Epidermal melanocyte (primary cell): Measurements from ENCODE around the gene SASH1.

Source experiments
- DNase-seq: peaks from one replicate; pipeline ENCODE4 v3.0.0; 2011; ENCODE audit warnings: low spot score; ENCODE audit not compliant: insufficient read length

The SASH1 gene

DNA sequence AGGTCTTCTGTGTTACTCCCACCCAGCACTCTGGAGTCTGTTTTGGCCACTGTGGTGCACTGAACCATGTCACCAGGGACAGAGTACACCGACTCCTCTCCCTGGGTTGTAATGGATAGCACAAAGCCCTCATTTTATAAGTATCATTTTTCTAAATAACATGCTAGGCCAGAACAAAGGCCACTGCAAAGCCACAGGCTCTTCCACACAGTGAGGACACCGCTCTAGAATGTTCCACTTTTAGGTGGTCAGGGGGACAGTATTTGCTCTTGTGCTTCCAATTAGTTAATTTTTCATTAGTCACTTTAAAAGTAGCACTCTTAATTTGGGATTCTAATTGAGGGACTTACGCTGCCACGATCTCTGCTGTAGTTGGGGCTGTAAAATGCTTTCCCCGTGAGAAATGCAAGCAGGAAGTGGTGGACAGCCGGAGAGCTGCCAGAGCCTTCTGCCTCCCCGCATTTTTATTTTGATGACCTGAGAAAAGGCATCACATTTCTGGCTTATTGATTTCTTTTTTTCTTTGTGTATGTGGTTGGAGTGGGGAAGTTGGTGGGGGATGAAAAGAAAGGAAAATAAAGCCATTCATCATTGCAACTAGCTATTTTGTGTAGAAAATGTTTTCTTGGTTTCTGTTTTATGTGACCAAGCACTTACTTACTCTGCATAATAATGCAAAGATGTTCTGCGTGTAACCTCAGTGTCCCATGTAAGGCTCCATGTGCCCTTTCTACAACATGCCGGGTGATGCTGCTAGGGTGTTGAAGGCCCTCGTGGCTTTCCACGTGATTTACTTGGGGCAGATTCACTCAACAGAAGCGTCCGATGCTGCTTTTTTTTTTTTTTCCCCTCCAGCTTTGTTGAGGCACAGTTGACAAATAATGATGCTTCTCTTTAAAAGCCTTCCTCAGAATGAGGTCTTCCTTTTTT lies 195.9 kb downstream of the SASH1 start:
- peak; percentile 80 for DNase-seq

DNA sequence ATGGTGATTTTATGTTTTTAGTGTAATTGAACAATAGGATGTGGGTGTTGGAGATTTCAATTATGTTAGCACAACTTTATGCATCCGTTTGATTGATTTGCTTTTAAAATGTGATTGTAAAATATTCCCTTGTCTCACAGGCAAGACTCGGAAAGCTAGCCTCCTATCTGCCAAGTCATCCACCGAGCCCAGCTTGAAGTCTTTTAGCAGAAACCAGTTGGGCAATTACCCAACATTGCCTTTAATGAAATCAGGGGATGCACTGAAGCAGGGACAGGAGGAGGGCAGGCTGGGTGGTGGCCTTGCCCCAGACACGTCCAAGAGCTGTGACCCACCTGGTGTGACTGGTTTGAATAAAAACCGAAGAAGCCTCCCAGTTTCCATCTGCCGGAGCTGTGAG lies 200.9 kb downstream of the SASH1 start:
- DNase-seq: no peak

DNA sequence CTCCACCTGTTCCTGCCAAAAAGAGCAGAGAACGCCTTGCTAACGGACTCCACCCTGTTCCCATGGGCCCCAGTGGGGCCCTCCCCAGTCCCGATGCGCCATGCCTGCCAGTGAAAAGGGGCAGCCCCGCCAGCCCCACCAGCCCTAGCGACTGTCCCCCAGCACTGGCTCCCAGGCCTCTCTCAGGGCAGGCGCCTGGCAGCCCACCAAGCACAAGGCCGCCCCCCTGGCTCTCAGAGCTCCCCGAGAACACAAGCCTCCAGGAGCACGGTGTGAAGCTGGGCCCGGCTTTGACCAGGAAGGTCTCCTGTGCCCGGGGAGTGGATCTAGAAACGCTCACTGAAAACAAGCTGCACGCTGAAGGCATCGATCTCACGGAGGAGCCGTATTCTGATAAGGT lies 201.8 kb downstream of the SASH1 start:
- DNase-seq: no peak

DNA sequence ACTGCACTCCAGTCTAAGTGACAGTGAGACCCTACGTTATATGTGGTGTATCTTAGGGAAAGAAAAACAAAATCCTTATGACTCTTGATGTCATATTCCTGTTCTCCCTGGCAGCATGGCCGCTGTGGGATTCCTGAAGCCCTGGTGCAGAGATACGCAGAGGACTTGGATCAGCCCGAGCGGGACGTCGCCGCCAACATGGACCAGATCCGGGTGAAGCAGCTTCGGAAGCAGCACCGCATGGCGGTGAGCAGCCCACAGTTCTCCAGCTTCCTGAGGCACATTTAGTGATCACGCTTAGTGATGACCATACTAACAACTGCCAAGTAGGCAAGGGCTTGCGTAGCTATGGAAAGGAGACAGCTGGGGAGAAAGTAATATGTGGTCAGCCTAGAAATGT lies 203.3 kb downstream of the SASH1 start:
- no peak for DNase-seq

DNA sequence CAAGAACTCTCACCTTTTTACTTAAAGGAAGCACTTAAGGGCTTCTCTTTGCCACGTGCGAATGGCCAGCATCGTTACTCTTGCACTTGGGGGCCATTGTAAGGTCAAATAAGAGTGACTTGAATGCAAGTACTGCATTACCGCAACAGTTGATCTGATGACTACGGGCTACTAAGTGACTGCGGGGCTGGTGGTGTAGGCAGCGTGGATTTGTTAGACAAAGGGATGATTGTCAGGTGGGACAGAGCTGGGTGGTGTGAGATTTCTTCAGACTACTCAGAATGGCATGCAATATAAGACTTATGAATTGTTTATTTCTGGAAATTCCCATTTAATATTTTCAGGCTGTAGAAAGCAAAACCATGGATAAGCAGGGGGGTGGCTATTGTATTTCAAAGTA lies 204.5 kb downstream of the SASH1 start:
- no peak for DNase-seq

DNA sequence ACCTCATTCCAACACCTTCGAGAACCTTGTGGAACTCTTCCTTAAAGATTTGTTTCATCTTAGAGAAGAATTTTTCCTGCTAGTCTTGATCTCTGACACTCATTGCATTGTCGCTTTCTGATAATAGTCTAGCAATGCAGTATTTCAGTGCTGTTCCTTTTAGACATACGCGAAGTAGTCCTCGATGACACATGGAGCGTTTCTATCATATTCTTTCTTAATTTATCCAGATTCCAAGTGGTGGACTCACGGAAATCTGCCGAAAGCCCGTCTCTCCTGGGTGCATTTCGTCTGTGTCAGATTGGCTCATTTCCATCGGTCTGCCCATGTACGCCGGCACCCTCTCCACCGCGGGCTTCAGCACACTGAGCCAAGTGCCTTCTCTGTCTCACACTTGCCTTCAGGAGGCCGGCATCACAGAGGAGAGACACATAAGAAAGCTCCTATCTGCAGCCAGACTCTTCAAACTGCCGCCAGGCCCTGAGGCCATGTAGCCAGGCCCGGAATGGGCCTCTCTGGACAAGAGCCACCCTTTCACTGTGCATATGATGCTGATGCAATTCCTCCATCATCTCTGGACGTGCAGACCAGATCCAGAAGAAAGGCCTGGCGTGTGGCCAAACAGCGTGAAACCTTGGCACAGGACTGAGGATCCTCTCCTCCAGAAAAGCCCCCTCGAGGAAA lies 205.6 kb downstream of the SASH1 start:
- DNase-seq: peak; percentile 70

DNA sequence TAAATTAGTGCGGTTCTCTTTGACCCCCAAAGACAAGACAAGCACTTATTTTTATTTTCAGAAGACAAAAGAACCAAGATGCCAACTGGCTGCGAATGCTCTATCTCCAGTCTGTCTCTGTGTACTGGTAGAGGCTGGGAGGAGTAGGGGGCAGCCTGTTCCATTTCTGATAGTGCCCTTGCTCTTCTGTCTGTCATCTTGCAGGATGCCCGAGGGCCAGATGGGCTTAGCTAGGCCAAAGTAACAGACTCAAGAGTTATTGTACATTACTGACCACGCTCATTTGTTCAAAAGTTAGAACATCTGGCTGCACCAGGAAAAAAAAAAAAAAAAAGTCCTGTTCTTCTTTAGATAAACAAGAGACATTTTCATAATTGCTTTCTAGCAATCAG lies 206.1 kb downstream of the SASH1 start:
- peak; percentile 26 for DNase-seq

DNA sequence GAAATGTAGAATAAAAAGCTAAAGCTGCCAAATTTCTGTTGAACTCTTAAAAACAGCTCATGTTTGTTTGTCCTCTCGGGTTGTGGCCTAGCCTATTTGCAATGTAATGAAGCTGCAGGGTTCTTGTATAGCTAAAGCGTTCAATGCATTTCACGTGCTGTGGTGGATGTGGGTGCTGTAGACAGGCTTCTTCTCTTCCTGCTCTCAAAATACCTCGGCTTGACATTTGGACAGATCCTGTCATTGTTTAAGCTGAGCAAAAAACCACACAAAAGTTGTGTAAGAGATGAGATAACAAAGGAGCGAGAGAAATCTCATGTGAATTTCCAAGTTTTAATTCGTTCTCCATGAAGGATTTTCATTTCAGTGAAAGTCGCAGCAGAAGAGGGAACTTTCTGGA lies 207.9 kb downstream of the SASH1 start:
- no peak for DNase-seq

DNA sequence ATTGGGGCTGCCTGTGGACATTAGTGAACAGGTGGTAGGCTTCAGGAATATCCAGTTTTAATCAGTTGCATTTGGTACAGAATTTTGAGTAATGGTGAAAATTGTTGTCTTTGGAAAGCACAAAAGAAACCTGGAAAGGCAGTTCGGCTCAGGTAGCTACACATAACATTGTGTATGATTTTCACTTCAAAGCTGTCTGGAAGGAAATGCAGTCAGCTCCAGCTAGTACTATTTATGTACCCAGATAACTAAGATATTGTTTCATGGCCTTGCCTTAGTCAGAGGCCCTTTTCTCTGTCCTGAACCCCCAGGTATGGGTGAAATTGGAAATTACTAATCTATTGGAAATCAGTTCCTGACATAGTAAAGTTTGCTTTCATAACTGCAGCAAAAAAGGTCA lies 208.6 kb downstream of the SASH1 start:
- DNase-seq: no peak

DNA sequence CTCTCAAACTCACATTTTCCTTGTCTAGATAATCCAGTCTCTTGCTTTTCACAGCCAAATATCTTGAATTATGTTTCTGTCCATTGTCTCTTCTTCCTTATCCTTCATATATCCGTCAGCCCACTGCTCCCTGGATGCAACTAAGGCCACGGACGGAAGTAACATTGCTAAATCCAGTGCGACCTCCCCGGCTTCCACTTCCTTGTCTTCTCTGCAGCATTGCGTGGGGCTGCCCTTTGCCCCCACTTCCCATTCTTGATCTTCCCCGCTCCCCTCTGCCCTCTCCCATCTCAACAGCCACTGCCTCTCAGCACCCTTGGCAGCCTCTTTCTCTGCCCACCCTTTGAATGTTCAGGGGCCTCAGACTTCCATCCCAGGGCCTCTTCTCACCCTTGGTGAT lies 213.8 kb downstream of the SASH1 start:
- no peak for DNase-seq

DNA sequence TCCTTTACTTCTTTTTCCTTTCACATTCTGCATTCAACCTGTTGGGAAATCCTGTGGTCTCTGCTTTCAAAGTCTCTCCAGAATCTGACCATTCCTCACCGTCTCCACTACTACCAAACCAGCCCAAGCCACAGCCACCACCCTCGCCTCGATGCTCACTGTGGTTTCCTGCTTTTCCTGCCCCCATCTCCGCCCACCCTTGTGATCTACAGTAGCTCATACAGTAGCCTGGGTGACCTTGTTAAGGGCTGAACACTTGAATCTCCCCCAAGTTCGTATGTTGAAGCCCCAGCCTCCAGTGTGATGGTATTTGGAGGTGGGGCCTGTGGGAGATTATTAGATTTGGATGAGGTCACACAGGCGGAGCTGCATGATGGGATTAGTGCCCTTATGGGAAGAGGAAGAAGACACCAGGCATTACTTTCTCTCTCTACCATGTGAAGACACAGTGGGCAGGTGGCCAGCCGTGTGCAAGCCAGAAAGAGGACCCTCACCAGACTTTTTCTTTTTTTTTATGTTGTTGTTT lies 215.2 kb downstream of the SASH1 start:
- no peak for DNase-seq

DNA sequence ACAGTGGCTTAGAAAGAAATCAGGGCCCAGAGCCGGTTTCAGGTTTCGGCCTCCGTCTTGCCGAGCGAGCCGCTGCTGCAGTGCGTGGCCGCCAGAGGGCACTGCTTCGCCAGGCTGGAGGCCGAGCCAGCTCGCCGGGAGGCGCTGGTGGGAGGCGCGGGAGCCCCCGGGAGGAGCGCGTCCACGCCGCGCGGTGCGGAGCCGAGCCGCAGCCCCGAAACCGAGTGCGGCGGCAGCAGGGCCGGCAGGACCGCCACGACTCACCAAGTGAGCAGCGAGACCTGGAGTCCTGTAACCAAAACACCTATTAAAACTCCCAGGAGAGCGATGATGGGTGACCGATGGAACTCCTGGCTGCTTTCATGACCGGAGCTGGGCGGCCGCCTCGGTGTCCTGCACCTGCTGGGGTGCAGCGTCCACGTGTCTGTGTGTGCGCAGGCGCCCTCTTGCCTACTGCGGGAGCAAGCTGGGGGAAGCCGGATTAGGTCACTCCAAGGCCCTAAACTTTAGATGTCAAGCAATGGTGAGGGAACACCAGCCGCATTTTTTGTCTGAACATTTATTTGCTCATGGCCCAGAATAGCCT lies 217.3 kb downstream of the SASH1 start:
- DNase-seq: peak; percentile 40

DNA sequence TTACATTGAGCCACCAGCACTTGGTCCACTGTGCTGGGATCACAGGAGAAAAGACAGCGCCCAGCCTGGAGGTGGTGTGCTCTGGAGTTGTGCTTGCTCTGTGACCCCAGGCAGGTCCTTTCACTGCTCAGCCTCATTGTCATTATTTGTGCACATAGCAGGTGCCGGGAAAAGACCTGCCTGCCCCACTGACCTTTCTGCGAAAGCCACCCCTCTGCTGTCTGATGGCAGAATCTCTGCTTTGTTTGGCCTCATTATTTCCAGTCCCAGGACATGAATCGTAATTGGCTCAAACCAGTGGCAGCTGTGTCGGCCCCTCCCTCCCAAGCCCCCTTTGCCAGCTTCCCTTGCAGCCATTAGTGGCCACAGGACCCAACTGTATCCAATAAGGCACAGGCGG lies 219.0 kb downstream of the SASH1 start:
- DNase-seq: no peak

DNA sequence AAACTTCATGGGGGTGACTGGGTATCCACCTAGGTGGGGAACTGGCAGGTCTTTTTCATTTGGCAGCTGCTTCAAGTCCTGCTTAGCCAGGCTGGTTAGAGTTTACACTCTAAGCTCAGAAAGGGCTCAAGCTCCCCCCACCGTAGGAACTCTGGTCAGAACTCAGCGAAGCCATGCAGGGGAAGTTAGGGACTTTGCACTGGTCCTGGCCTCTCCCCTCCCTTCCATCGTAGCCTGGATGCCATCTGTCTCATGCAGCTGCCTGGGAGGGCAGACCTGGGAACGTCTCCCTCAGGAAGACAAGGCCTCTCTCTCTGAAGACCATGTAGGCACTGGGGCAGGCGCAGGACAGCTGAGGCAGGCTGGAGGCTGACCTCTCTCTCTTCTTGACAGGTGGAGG lies 220.4 kb downstream of the SASH1 start:
- no peak for DNase-seq

DNA sequence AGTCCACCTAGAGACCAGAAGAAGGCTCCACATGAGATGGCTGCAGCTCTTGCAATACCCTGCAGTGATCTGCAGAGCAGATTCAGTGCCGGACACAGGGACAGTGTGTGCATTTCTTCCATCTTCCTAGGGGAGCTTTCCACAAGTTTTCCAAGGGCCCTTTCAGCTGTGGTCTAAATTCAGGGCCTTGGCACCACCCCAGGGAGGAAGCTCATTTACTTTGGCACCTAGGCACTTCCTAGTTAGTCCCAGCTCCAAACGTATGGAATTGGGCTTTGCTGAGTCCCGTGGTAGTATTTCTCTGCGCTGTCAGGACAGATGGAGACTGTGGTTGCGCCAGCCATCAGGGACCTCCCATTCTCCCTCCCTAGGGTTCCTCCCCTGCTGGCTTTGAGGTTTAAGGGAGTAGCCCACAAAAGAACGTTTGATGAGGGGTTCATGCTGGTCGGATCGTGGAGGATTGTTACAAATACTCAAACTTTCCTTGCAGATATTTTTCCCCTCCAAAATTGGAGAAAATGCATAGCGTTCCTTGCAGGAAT lies 221.9 kb downstream of the SASH1 start:
- DNase-seq: no peak

DNA sequence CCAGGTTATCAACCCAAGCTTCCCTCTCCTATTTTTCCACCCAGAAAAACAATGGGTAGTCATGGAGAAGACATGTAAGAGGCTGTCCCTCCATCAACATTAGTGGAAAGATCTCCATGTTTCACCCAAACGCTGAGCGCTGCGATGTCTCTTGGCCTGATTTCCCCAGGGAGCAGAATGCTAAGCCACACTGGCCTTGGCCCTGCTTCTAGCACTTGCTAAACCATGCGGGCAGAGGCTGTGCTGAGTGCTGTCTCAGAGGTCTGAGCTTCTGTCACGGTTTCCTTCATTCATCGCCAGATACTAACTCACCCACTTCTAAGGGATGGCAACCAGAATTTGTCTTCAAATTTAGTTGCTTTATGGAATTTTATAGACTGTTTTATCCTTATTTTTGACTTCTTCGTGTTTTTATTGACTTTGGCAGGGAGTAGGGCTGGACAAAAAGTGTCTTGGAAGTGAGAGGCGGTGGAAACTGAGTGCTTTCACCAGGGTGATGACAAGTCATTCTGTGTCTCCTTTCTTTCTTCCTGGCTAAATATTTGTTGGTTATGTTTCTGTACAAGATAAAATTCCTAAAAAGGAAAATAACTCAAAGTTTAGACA lies 222.8 kb downstream of the SASH1 start:
- DNase-seq: no peak

DNA sequence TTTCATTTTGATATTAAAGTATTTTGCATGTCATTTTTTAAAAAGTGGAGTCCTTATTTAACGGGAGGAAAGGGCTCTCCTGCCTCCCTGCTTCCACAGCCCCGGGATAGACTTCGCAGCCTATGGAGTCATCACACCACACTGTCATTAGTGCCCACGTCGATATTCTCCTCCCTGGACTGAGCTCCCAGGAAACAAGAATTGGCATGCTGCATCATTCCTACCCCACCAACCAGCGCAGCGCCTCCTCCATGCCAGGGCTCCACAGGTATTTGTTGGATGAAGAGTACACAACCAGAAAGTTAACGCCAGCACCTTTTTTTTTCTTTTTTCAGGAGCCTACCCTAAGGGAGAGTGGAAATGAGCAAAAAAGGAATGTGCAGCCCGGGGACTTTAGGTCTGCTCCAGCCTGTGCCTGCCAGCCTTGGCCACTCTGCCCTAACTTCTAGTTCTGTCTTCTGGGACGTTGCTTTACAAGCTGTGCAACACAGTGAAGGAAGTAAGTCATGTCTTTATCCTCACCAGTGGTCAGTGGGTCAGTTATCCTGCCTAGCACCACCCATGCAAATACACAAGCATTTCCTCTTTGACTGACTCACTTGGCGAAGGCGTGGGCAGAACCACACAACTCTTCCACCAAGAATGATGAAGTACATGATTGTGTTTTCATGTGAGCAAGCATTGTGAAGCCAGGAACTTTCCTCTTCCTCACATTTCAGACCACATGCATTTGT lies 223.5 kb downstream of the SASH1 start:
- DNase-seq: peak; percentile 26

DNA sequence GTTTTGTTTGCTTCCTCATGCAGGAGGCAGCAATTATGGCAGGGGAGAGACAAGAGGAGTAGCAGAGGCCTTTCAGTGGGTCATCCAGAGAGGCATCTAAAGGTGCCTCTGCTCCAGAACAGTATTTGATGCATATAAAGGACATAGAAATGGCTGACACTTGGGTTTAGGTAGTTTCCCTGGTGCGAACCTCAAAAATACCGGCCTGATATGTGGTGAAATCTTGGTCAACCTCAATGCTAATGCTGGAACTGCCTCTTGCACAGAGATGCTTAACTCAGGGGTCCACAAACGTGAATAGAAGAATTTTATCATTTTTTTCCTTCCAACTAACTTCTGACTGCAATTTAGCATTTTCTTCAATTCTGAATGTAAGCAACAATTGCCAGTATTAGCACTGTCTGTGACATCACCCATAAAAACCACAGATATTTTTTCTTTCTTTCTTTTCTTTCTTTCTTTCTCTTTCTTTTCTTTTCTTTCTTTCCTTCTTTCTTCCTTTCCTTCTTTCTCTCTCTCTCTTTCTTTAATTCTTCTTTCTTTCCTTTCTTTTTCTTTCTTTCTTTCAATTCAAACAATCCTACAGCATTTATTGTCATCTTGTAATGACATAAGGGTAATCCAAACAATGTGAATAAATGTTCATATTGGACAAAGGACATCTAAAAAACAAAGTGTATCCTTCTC lies 224.2 kb downstream of the SASH1 start:
- no peak for DNase-seq

DNA sequence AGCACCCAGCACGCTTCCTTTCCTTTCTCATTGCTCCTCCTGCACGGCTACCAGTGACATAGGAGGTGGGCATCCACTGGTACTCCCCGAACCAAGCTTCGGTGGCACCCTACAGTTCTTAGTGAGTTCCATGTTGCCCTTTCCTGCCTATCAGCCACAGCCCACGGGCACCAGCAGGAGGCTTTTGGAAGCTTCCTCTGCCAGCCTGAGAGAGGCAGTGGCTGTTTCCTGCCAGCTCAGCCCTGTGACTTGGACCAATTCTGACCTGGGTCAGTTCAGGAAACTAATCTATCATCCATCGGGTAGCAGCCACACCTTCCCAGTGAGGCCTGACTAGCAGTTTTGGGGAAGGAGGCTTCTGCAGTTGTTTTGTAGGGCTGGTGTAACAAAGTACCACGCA lies 227.8 kb downstream of the SASH1 start:
- DNase-seq: no peak

DNA sequence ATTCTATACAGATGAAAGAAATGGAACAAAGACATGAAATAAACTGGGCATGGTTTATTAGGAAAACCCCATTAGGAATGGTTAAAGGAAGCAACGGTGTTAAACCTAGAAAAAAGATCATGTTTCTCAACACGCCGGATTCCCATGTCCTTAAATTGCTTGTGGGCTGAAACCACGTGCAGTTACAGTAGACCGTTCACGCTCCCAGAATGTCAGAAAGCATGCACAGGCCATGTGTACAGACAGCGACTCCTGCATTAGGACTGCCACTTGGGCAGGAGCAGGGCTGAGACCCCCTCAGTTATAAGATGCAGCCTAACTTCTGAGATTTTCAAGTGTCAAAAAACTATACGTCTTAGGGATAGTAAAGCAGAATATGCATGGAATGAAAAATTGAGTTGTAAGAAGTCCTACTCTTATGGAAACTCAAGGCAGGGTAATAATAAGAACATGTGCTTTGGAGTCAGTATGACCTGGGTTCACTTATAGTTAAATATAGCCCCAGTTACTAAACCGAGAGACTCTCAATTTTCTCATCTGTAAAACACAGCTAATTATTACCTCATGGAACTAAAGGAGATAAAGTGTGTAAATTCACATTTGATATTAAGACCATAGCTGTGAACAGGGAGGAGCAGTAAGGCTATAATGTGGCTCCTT lies 230.2 kb downstream of the SASH1 start:
- DNase-seq: no peak
